KMS-11 (cell line): Measurements from ENCODE around the gene EPHB3.

Experiments
- H2AFZ ChIP-seq: fragments of 200-600 bp; sonication (generic); 2 replicates; pipeline ENCODE4 v1.6.1; 2016; ENCODE audit warnings: antibody characterized with exemption, mixed run types, low read depth
- H3K27ac ChIP-seq: fragments of 200-600 bp; sonication (generic); 2 replicates; pipeline ENCODE4 v1.6.1; 2016; ENCODE audit warnings: mild to moderate bottlenecking, mixed run types
- H3K27me3 ChIP-seq: fragments of 200-600 bp; sonication (generic); 2 replicates; pipeline ENCODE4 v1.6.1; 2017; ENCODE audit warnings: mild to moderate bottlenecking, low read depth, mixed run types, moderate library complexity; ENCODE audit not compliant: insufficient read depth
- H3K36me3 ChIP-seq: fragments of 200-600 bp; sonication (generic); 2 replicates; pipeline ENCODE4 v1.6.1; 2017; ENCODE audit warnings: mild to moderate bottlenecking, mixed run types; ENCODE audit not compliant: insufficient read depth
- H3K4me1 ChIP-seq: fragments of 200-600 bp; sonication (generic); 2 replicates; pipeline ENCODE4 v1.6.1; 2016; ENCODE audit warnings: mild to moderate bottlenecking, low read depth, mixed run types; ENCODE audit not compliant: poor library complexity, severe bottlenecking
- H3K4me2 ChIP-seq: fragments of 200-600 bp; sonication (generic); 2 replicates; pipeline ENCODE4 v1.7.0; 2016; ENCODE audit warnings: mild to moderate bottlenecking, mixed run types
- H3K4me3 ChIP-seq: fragments of 200-600 bp; sonication (generic); IDR thresholded peaks from 2 replicates; pipeline ENCODE4 v1.6.1; 2017; ENCODE audit warnings: low read depth, low read length, mixed read lengths; ENCODE audit not compliant: insufficient read depth
- H3K79me2 ChIP-seq: fragments of 200-600 bp; sonication (generic); 2 replicates; pipeline ENCODE4 v1.6.1; 2016; ENCODE audit warnings: low read depth, mixed run types; ENCODE audit not compliant: insufficient read depth
- H3K9ac ChIP-seq: fragments of 200-600 bp; sonication (generic); 2 replicates; pipeline ENCODE4 v1.6.1; 2016; ENCODE audit warnings: mild to moderate bottlenecking, mixed run types
- H4K20me1 ChIP-seq: fragments of 200-600 bp; sonication (generic); 2 replicates; pipeline ENCODE4 v1.6.1; 2016; ENCODE audit warnings: mild to moderate bottlenecking, mixed run types; ENCODE audit not compliant: insufficient read depth
- TF ChIP-seq, protein P1 (sequence below): fragments of 200-600 bp; sonication (generic); conservative IDR thresholded peaks from 2 replicates; pipeline ENCODE4 v1.6.1; 2017; ENCODE audit warnings: low read depth, mild to moderate bottlenecking, antibody characterized with exemption, low read length, moderate library complexity, mixed read lengths

EPHB3 gene

DNA sequence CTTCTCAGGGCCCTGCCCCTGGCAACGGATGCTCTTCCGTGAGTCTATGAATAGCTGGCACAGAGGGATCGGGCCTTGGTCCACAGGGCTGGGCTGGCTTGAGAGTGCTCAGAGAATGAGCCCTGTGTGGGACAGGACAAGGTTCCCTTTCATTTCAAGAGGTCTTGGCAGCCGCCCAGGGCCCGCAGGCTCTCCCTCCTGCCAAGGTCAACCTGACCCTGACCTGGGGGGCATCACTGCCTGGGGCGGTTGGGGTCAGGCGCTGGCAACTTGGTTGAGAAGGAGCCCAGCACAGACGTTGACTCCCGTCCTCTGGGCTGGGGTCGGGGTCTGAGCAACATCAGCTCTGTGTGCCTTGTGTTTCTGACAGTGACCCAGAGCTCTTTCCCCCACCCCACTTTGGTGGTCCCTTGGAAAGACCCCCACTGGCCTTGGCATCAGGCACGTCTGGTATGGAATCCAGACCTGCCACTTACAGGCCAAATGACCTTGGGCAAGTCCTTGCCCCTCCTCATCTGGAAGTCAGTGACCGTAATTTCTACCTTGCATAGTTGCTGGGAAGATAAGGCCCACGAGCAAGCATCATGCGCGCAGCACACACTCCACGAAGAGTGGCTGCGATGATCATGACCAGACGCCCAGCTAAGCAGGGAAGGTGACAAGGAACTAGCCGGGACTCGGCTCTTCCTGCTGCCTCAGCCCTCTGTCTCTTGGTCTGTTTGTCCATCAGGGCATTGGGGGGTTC is 36.4 kb downstream of the EPHB3 start:
- Histone ChIP-seq H3K27ac (no peak overlapping the region), H2AFZ (no peak overlapping the region), H3K79me2 (no peaks in the 10 kb centered on the region), H3K9ac (no peak overlapping the region), H3K4me3 (no peak overlapping the region), H3K27me3 (peaks cover 10% of the 10 kb centered on the region), H3K36me3 (no peaks in the 10 kb centered on the region), H4K20me1 (no peaks in the 10 kb centered on the region), H3K4me2 (no peak overlapping the region), H3K4me1 (no peaks in the 10 kb centered on the region)
- TF ChIP-seq, protein P1, sequence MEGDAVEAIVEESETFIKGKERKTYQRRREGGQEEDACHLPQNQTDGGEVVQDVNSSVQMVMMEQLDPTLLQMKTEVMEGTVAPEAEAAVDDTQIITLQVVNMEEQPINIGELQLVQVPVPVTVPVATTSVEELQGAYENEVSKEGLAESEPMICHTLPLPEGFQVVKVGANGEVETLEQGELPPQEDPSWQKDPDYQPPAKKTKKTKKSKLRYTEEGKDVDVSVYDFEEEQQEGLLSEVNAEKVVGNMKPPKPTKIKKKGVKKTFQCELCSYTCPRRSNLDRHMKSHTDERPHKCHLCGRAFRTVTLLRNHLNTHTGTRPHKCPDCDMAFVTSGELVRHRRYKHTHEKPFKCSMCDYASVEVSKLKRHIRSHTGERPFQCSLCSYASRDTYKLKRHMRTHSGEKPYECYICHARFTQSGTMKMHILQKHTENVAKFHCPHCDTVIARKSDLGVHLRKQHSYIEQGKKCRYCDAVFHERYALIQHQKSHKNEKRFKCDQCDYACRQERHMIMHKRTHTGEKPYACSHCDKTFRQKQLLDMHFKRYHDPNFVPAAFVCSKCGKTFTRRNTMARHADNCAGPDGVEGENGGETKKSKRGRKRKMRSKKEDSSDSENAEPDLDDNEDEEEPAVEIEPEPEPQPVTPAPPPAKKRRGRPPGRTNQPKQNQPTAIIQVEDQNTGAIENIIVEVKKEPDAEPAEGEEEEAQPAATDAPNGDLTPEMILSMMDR, result no peak

DNA sequence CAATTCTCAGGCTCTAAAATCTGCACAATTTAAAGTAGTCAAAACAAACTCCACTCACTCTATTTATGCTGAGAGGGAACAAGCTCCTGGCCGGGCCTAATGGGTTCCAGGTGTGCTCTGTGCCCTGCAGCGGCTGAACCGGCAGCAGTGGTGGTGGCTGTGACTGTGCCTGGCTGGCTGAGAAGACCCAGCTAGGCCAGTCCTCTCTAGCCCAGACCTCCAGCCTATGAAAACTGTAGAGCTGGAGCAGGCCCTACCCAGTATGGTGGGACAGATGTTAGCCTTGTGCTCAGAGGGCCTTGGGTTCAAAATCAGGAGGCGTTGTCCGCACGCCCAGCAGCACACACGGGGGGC is 37.0 kb downstream of the EPHB3 start:
- H3K4me2 ChIP-seq, result no peak overlapping the region
- H2AFZ ChIP-seq, result no peak overlapping the region
- peaks cover 15% of the 10 kb centered on the region for H3K27me3 ChIP-seq
- H4K20me1 ChIP-seq, result no peaks in the 10 kb centered on the region
- no peak overlapping the region for H3K4me3 ChIP-seq
- H3K9ac ChIP-seq, result no peak overlapping the region
- no peak overlapping the region for H3K27ac ChIP-seq
- TF ChIP-seq, protein P1, result no peak
- no peaks in the 10 kb centered on the region for H3K79me2 ChIP-seq
- H3K4me1 ChIP-seq, result no peaks in the 10 kb centered on the region
- H3K36me3 ChIP-seq, result no peaks in the 10 kb centered on the region

DNA sequence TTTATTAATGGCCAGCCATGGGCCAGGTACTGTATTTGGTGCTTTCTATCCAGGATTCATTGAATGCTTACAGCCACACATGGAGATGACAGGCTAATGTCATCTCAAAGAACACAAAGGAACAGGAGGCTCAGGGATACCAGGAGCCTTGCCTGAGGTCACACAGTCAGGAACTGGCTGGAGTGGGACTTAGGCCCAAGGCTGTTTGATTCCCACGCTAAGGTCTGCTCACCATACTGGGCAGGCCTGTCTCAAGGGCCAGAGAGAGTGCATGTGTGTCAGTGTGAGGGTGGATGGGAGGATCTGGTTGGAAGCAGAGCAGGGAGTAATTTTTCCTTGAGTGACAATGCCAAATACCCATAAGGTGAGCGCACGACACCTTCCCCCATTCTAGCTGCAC is 37.6 kb downstream of the EPHB3 start:
- Histone ChIP-seq H4K20me1 (no peaks in the 10 kb centered on the region), H3K36me3 (no peaks in the 10 kb centered on the region), H3K79me2 (no peaks in the 10 kb centered on the region), H2AFZ (no peak overlapping the region), H3K4me3 (no peak overlapping the region), H3K27me3 (peaks cover 20% of the 10 kb centered on the region), H3K4me2 (no peak overlapping the region), H3K4me1 (no peaks in the 10 kb centered on the region), H3K9ac (no peak overlapping the region), H3K27ac (no peak overlapping the region)
- TF ChIP-seq, protein P1, result no peak

DNA sequence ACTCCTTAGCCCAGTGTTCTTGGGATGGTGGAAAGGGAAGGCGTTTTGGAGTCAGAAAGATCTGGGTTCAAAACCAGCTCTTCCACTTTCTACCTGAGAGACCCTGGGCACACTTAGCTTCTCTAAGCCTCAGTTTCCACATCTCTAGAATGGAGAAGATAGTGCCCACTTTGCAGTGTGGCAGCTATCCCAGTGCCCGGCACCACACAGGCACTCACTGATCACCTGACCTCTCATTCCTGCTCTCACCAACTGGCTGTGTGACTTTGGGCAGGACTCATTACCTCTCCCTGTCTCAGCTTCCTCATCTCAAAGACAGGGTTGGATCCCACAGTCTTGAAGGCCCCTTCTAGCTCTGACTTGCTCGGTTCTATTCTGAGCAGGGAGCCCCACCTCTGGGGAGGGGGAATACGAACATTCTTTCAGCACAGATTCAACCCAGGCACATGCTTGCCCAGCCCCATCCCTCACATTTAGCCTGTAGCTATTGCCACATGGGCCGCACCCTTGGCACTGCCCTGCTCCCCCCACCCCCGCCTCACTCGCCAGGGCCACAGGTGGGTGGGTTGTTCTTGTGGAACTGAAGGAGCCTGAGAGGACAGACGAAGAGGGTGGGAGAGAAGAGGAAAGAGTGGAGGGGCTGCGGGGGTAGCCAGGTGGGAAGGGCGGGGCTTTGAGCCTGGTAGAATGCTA is 39.2 kb downstream of the EPHB3 start:
- Histone ChIP-seq H4K20me1 (no peaks in the 10 kb centered on the region), H3K9ac (no peak overlapping the region), H3K27ac (no peak overlapping the region), H3K4me3 (no peak overlapping the region), H3K36me3 (no peaks in the 10 kb centered on the region), H3K4me1 (no peaks in the 10 kb centered on the region), H3K79me2 (no peaks in the 10 kb centered on the region), H2AFZ (no peak overlapping the region), H3K4me2 (no peak overlapping the region), H3K27me3 (peaks cover 20% of the 10 kb centered on the region)
- TF ChIP-seq, protein P1, result no peak
